OCI-LY3 (cell line): ENCODE measurements around the gene CMIP.

Source experiments
- EZH2phosphoT487 ChIP-seq: fragments of 200-600 bp; shearing (Covaris generic); IDR thresholded peaks from 2 replicates; pipeline ENCODE4 v1.6.1; 2018; ENCODE audit warnings: antibody characterized with exemption, mixed run types, low read depth
- TF ChIP-seq, protein P1 (sequence below): fragments of 200-600, 300-600 bp; sonication (generic); IDR thresholded peaks from 2 replicates; pipeline ENCODE4 v1.5.1; 2014; ENCODE audit warnings: antibody characterized with exemption, low read length, low read depth

DNA sequence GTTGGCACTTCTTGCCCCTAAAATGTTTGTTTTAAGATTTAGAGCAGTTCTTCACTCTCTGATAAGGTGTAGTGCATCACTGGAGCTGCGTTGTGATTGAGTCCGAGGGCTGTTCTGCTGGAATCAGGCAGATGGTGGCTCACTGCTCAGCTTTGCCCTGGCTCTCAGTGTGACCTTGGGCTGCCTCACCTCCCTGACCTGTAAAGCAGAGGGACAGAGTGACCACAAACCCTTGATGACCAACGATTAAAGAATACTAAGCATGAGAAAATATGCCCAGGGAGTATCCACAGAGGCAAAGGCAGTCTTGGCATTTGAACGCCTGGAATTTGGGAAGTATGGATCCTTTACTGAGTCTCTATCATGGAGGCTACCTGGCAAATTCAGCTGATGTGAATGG, 18.1 kb downstream of the CMIP start:
- TF ChIP-seq, protein P1, sequence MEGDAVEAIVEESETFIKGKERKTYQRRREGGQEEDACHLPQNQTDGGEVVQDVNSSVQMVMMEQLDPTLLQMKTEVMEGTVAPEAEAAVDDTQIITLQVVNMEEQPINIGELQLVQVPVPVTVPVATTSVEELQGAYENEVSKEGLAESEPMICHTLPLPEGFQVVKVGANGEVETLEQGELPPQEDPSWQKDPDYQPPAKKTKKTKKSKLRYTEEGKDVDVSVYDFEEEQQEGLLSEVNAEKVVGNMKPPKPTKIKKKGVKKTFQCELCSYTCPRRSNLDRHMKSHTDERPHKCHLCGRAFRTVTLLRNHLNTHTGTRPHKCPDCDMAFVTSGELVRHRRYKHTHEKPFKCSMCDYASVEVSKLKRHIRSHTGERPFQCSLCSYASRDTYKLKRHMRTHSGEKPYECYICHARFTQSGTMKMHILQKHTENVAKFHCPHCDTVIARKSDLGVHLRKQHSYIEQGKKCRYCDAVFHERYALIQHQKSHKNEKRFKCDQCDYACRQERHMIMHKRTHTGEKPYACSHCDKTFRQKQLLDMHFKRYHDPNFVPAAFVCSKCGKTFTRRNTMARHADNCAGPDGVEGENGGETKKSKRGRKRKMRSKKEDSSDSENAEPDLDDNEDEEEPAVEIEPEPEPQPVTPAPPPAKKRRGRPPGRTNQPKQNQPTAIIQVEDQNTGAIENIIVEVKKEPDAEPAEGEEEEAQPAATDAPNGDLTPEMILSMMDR: no peak
- no peak for TF ChIP-seq EZH2phosphoT487
